ENCODE measurements around the gene PTPRF.

The PTPRF gene

DNA sequence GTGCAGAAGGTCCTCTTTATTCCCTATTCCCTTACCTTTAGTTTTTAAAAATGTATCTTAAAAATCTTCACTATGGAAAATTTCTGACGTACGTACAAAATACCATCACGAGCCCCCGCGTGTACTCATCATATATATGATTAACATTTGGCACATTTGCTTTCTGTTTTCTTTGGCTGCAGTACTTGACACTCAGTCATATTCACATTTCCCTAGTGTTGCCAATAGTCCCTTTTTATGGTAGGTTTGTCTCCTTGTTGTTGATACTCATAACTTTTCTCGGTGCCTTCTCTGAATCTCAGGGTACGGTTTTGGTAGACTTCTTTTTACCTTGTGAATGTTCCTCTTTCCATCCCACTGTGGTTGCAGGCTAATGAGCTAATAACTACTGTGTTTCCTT lies 142.6 kb downstream of the PTPRF start:
- no peak for FAIRE-seq
